GM23248 (cell line): ENCODE measurements around the gene ARNT2.

Source experiments
- EZH2 ChIP-seq: fragments of 200-600 bp; sonication (generic); IDR thresholded peaks from 2 replicates; pipeline ENCODE4 v1.6.1; 2018; ENCODE audit warnings: antibody characterized with exemption, mild to moderate bottlenecking; ENCODE audit not compliant: insufficient read depth, poor library complexity, severe bottlenecking
- EZH2phosphoT487 ChIP-seq: fragments of 200-600 bp; sonication (generic); IDR thresholded peaks from 2 replicates; pipeline ENCODE4 v1.6.1; 2018; ENCODE audit warnings: antibody characterized with exemption, moderate library complexity, mild to moderate bottlenecking, low read depth; ENCODE audit not compliant: insufficient read depth

DNA sequence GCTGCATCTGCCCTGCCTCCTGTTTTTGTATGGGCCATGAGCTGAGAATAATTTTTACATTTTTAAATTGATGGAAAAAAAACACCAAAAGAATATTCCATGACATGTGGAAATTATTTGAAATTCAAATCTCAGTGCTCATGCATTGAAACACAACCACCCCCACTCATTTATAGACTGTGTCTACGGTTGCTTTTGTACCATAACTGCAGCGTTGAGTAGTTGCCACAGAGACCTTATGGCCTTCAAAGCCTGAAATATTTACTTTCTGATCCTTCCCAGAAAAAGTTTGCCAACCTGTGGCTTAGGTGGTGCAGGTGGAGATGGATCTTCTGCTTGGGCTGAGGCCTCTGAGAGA, 28.1 kb downstream of the ARNT2 start:
- TF ChIP-seq EZH2 = no peak
- TF ChIP-seq EZH2phosphoT487 = no peak
